K562 (cell line): ENCODE measurements around the gene TP73. TPM values are rescaled to one million over a fixed set of nuclear protein-coding genes. Genes with fewer than 3 reads are reported as not detected.

Experiments
- ERF ChIP-seq: fragments of 450-650 bp; formaldehyde crosslinking; IDR thresholded peaks from 2 replicates; pipeline ENCODE4 v1.4.0; 2020; ENCODE audit warnings: mild to moderate bottlenecking, mixed read lengths
- HMG20B ChIP-seq: fragments of 250-450 bp; sonication (Bioruptor Pico); IDR thresholded peaks from 2 replicates; pipeline ENCODE4 v1.5.0; 2021; ENCODE audit warnings: mild to moderate bottlenecking
- MTF1 ChIP-seq: fragments of 250-450 bp; sonication (Bioruptor Pico); IDR thresholded peaks from 2 replicates; pipeline ENCODE4 v1.9.0; 2021; ENCODE audit warnings: moderate library complexity, mild to moderate bottlenecking, inconsistent platforms, borderline replicate concordance
- MXI1 ChIP-seq: IDR thresholded peaks from 2 replicates; pipeline ENCODE4 v1.6.1; 2011; ENCODE audit warnings: low read depth, mild to moderate bottlenecking, improper control_type of control experiment, low read length
- NR2F6 ChIP-seq: fragments of 450-650 bp; formaldehyde crosslinking; IDR thresholded peaks from 2 replicates; pipeline ENCODE4 v1.4.0; 2020; ENCODE audit warnings: mild to moderate bottlenecking
- polyA plus RNA-seq, 8 experiments: library from polyadenylated mRNA; depleted of rRNA in 4 of 8; stranded (reverse) in 5 of 8; unstranded in 3 of 8; fragments of >200 nt; fragmentation: Nextera tagmentation in 2 of 8; fragmentation: Illumina TruSeq in 1 of 8; extraction: Ambion mirVana in 2 of 8; extraction: Trizol in 1 of 8; gene quantifications; 2 replicates each; pipeline versions ENCODE4 v1.2.1 to v1.2.3, GENCODE V29; 2011 to 2014; ENCODE audit warnings: inconsistent platforms in 1 of 8, missing spikeins in 1 of 8
- total RNA-seq, 7 experiments: library from RNA; depleted of rRNA in 6 of 7; stranded (reverse); fragments of >200 nt in 6 of 7; fragmentation: Illumina TruSeq in 2 of 7; extraction: Trizol in 2 of 7; gene quantifications; 2 replicates each; pipeline versions ENCODE4 v1.2.1 to v1.2.3, GENCODE V29; 2011 to 2021; ENCODE audit warnings: low replicate concordance in 1 of 7
- TF ChIP-seq, protein P1 (sequence below): fragments of 250-450 bp; sonication (Bioruptor Pico); IDR thresholded peaks from 2 replicates; pipeline ENCODE4 v1.4.0; 2020

The TP73 gene
- total and polyA plus RNA-seq, 9 of the 15 experiments (the other 6 are each of a cell fraction or from before 2014, with no cell fraction given), result 0.07 to 1.6 (median 0.40) TPM; not detected in 2

- TF ChIP-seq, protein P1, sequence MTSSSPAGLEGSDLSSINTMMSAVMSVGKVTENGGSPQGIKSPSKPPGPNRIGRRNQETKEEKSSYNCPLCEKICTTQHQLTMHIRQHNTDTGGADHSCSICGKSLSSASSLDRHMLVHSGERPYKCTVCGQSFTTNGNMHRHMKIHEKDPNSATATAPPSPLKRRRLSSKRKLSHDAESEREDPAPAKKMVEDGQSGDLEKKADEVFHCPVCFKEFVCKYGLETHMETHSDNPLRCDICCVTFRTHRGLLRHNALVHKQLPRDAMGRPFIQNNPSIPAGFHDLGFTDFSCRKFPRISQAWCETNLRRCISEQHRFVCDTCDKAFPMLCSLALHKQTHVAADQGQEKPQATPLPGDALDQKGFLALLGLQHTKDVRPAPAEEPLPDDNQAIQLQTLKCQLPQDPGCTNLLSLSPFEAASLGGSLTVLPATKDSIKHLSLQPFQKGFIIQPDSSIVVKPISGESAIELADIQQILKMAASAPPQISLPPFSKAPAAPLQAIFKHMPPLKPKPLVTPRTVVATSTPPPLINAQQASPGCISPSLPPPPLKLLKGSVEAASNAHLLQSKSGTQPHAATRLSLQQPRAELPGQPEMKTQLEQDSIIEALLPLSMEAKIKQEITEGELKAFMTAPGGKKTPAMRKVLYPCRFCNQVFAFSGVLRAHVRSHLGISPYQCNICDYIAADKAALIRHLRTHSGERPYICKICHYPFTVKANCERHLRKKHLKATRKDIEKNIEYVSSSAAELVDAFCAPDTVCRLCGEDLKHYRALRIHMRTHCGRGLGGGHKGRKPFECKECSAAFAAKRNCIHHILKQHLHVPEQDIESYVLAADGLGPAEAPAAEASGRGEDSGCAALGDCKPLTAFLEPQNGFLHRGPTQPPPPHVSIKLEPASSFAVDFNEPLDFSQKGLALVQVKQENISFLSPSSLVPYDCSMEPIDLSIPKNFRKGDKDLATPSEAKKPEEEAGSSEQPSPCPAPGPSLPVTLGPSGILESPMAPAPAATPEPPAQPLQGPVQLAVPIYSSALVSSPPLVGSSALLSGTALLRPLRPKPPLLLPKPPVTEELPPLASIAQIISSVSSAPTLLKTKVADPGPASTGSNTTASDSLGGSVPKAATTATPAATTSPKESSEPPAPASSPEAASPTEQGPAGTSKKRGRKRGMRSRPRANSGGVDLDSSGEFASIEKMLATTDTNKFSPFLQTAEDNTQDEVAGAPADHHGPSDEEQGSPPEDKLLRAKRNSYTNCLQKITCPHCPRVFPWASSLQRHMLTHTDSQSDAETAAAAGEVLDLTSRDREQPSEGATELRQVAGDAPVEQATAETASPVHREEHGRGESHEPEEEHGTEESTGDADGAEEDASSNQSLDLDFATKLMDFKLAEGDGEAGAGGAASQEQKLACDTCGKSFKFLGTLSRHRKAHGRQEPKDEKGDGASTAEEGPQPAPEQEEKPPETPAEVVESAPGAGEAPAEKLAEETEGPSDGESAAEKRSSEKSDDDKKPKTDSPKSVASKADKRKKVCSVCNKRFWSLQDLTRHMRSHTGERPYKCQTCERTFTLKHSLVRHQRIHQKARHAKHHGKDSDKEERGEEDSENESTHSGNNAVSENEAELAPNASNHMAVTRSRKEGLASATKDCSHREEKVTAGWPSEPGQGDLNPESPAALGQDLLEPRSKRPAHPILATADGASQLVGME, result no peak
- TF ChIP-seq NR2F6 (CRISPR knock-in tag) (no peak), ERF (CRISPR knock-in tag) (no peak), HMG20B (no peak), MXI1 (no peak), MTF1 (CRISPR knock-in tag) (no peak)
These were observed 44.4 kb downstream of the TP73 start (continued) for GRCh38 chr1:3696689-3697088.
